ENCODE measurements around the gene ATXN1L. TPM values are rescaled to one million over a fixed set of nuclear protein-coding genes. Genes with fewer than 3 reads are reported as not detected.
"Not testable (repeated sequence)": the region's sequence is repeated elsewhere in the genome, so short reads cannot be mapped to it uniquely, and the experiment has no call there.

ATXN1L gene
- total RNA-seq, 2 donors from 2014 or later = 14.5 to 16.2 TPM

GRCh38 chr16:71830359-71830758 lies 15.4 kb upstream of the ATXN1L start:
- WGBS, 2 donors = 77 to 88% methylated on average over 2 of the region's 2 CpGs
- Histone ChIP-seq H3K27me3 (no peaks in the 10 kb centered on the region), H3K4me3 (no peak overlapping the region), H3K4me1 (no peaks in the 10 kb centered on the region), H3K27ac (no peak overlapping the region), H3K36me3 (replicated peaks in 1 of 2; ENCODE audit: insufficient read depth in 1 of 2, low read depth in 2 of 2) (no peaks in the 10 kb centered on the region), H3K9me3 (no peaks in the 10 kb centered on the region)
- DNase-seq = no peak
- intact Hi-C loops (cut with DNase I) = no loop called here
- no peak for TF ChIP-seq POLR2A (IDR thresholded peaks at IDR 0.05)
- TF ChIP-seq, protein P1, sequence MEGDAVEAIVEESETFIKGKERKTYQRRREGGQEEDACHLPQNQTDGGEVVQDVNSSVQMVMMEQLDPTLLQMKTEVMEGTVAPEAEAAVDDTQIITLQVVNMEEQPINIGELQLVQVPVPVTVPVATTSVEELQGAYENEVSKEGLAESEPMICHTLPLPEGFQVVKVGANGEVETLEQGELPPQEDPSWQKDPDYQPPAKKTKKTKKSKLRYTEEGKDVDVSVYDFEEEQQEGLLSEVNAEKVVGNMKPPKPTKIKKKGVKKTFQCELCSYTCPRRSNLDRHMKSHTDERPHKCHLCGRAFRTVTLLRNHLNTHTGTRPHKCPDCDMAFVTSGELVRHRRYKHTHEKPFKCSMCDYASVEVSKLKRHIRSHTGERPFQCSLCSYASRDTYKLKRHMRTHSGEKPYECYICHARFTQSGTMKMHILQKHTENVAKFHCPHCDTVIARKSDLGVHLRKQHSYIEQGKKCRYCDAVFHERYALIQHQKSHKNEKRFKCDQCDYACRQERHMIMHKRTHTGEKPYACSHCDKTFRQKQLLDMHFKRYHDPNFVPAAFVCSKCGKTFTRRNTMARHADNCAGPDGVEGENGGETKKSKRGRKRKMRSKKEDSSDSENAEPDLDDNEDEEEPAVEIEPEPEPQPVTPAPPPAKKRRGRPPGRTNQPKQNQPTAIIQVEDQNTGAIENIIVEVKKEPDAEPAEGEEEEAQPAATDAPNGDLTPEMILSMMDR (IDR thresholded peaks at IDR 0.05) = no peak
- no peak for ATAC-seq

DNA sequence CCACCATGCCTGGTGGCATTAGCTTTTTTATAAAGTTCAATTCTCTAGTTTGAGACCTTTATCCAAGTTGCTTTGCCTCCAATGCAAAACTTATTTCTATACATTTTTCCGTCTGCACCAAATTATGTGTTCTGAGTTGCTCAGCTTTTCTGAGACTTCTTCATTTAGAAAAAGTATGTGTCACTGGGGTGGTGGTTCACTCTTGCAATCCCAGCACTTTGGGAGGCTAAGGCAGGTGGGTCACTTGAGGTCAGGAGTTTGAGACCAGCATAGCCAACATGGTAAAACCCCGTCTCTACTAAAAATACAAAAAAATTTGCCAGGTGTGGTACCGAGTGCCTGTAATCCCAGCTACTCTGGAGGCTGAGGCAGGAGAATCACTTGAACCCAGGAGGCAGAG lies 14.1 kb upstream of the ATXN1L start:
- H3K27me3 ChIP-seq; H3K36me3 ChIP-seq (replicated peaks in 1 of 2; ENCODE audit: insufficient read depth in 1 of 2, low read depth in 2 of 2); DNase-seq; H3K27ac ChIP-seq; intact Hi-C loops (cut with DNase I); H3K9me3 ChIP-seq; ATAC-seq; H3K4me3 ChIP-seq; H3K4me1 ChIP-seq: not testable (repeated sequence)
- WGBS, 2 donors = 79 to 85% methylated on average over 3 of the region's 3 CpGs

DNA sequence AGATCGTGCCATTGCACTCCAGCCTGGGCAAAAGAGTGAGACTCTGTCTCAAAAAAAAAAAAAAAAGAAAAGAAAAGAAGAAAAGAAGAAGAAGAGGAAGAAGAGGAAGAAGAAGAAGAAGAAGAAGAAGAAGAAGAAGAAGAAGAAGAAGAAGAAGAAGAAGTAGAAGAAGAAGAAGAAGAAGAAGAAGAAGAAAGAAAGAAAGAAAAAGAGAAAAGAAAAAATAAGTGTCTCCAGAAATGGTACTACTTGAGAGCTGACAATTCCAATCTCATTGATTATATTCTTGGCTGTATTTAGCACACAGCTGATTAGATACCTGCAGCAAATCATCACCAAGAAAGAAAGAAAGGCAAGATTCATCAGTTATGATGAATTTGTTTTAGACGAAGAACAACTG lies 13.7 kb upstream of the ATXN1L start:
- H3K4me1 ChIP-seq; H3K27ac ChIP-seq; H3K9me3 ChIP-seq; intact Hi-C loops (cut with DNase I); DNase-seq; H3K36me3 ChIP-seq (replicated peaks in 1 of 2; ENCODE audit: insufficient read depth in 1 of 2, low read depth in 2 of 2); H3K27me3 ChIP-seq; ATAC-seq; H3K4me3 ChIP-seq: not testable (repeated sequence)
- WGBS, 2 donors = 78 to 81% methylated on average over 2 of the region's 2 CpGs

DNA sequence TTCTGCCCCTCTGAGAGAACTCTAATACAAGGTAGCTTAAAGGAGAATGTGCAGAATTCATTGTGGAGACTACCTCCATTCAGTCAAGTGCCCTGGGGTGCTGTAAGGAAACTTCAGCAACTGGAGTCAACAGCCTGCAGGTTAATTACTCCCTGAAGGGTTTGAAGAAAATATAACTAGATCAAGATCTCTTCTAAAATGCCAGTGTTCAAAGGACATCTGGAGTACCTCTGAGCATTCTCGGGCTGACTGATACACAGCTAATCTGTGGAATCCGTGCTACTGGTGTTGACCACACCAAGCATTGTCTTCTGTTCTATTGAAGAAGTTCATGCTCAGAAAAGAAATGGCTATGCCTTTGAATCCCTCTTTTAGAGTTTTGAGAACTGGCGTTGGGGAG lies 11.5 kb upstream of the ATXN1L start:
- H3K4me3 ChIP-seq = no peak overlapping the region

DNA sequence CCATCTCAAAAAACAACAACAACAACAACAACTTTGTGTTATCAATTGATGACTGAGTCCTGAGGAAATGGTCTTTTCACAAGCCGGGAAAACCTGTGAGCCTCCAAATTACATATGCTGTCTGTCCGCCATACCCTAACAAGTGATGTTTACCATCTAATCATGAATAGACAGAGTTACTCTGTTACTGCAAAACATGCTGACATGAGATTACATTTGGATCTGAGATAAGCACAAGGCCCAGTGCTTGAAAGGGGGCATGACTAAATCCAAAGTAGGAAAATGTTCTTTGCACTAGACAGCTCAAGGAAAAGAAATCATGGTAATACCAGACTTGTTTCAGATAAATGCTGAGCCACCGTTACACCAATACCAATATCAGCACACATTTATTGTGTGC lies 8.6 kb upstream of the ATXN1L start:
- Histone ChIP-seq H3K4me1 (no peaks in the 10 kb centered on the region), H3K4me3 (no peak overlapping the region), H3K27me3 (no peaks in the 10 kb centered on the region), H3K27ac (no peak overlapping the region), H3K9me3 (no peaks in the 10 kb centered on the region), H3K36me3 (replicated peaks in 1 of 2; ENCODE audit: insufficient read depth in 1 of 2, low read depth in 2 of 2) (no peaks in the 10 kb centered on the region)
- 80 to 83% methylated on average over 3 of the region's 3 CpGs for WGBS, 2 donors
- intact Hi-C loops (cut with DNase I) = no loop called here
- ATAC-seq (no peak), DNase-seq (no peak)
- TF ChIP-seq, protein P1 (IDR thresholded peaks at IDR 0.05) = no peak
- TF ChIP-seq POLR2A (IDR thresholded peaks at IDR 0.05) = no peak

More for the DNA sequence above, 11.5 kb upstream of the ATXN1L start:
- no peaks in the 10 kb centered on the region for H3K36me3 ChIP-seq (replicated peaks in 1 of 2; ENCODE audit: insufficient read depth in 1 of 2, low read depth in 2 of 2)
- H3K27me3 ChIP-seq = no peaks in the 10 kb centered on the region
- TF ChIP-seq POLR2A (IDR thresholded peaks at IDR 0.05) = no peak
- TF ChIP-seq, protein P1 (IDR thresholded peaks at IDR 0.05) = no peak
- DNase-seq (no peak), ATAC-seq (no peak)
- no peak overlapping the region for H3K27ac ChIP-seq
- intact Hi-C loops (cut with DNase I) = no loop called here
- no peaks in the 10 kb centered on the region for H3K9me3 ChIP-seq
- WGBS, 2 donors = 63 to 69% methylated on average over 3 of the region's 3 CpGs
- H3K4me1 ChIP-seq = no peaks in the 10 kb centered on the region

GRCh38 chr16:71840052-71840451 lies 5.7 kb upstream of the ATXN1L start:
- 38 to 50% methylated on average over 7 of the region's 7 CpGs for WGBS, 2 donors
- no peak for TF ChIP-seq POLR2A (IDR thresholded peaks at IDR 0.05)
- TF ChIP-seq, protein P1 (IDR thresholded peaks at IDR 0.05) = no peak
- ATAC-seq = peak; percentile 71
- H3K27ac ChIP-seq = peak overlapping the region; percentile 36 to 58 (median 46)
- no peak overlapping the region for H3K4me3 ChIP-seq
- intact Hi-C loops (cut with DNase I) = no loop called here
- no peaks in the 10 kb centered on the region for H3K27me3 ChIP-seq
- peak in 1 of 4 donors; percentile 16 for DNase-seq
- H3K9me3 ChIP-seq = no peaks in the 10 kb centered on the region
- peaks cover 4% of the 10 kb centered on the region for H3K4me1 ChIP-seq
- no peaks in the 10 kb centered on the region for H3K36me3 ChIP-seq (replicated peaks in 1 of 2; ENCODE audit: insufficient read depth in 1 of 2, low read depth in 2 of 2)
